Hepatocyte (in vitro differentiated cells): ENCODE measurements around the gene OR52J3.

ENCODE experiments used
- CTCF ChIP-seq: fragments of 200-600 bp; sonication (generic); IDR thresholded peaks from 2 replicates; pipeline ENCODE4 v1.5.1; 2016; ENCODE audit warnings: antibody characterized with exemption, mild to moderate bottlenecking; ENCODE audit not compliant: poor library complexity
- EZH2 ChIP-seq: fragments of 200-600 bp; sonication (generic); IDR thresholded peaks from 2 replicates; pipeline ENCODE4 v1.6.1; 2016; ENCODE audit warnings: antibody characterized with exemption, mild to moderate bottlenecking, borderline replicate concordance
- EZH2phosphoT487 ChIP-seq: fragments of 200-600 bp; sonication (generic); IDR thresholded peaks from one replicate; pipeline ENCODE4 v1.6.1; 2018; ENCODE audit warnings: antibody characterized with exemption, mild to moderate bottlenecking, low read depth, moderate library complexity; ENCODE audit not compliant: unreplicated experiment, severe bottlenecking

GRCh38 chr11:5065027-5065426 lies 18.7 kb downstream of the OR52J3 start:
- TF ChIP-seq CTCF (no peak), EZH2phosphoT487 (no peak), EZH2 (no peak)
